Common myeloid progenitor, CD34-positive (primary cell): ENCODE results near the gene CFAP61.

Experiments used
- CTCF ChIA-PET: fragments of 350-600 bp; sonication (Branson Sonifier 250); formaldehyde crosslinking; loops from one replicate; lab custom pipeline; 2021; ENCODE audit warnings: antibody characterized with exemption; lab: Charles Lee
- POLR2A ChIA-PET: fragments of 350-600 bp; sonication (Branson Sonifier 250); formaldehyde crosslinking; loops from one replicate; lab custom pipeline; 2021; ENCODE audit warnings: antibody characterized with exemption; lab: Charles Lee
- DNase-seq, 3 donors: peaks; one replicate each; pipeline versions ENCODE4 v3.0.0 to v3.0.0-alpha.2; 2013
- H3K27ac ChIP-seq, 2 experiments: 1 replicate in 1 of 2; 2 replicates in 1 of 2; pipeline ENCODE4 v1.7.0; 2013; ENCODE audit warnings: inconsistent platforms in 2 of 2, low read length in 2 of 2, mild to moderate bottlenecking in 2 of 2, low read depth in 1 of 2, moderate library complexity in 1 of 2; ENCODE audit not compliant: severe bottlenecking in 2 of 2, insufficient read depth in 1 of 2, poor library complexity in 1 of 2
- H3K27me3 ChIP-seq, 5 experiments: replicated peaks in 2 of 5; 1 replicate in 3 of 5; 2 replicates in 2 of 5; pipeline versions ENCODE4 v1.6.1 to v1.7.0; 2013; ENCODE audit warnings: low read length in 4 of 5, mild to moderate bottlenecking in 2 of 5, moderate library complexity in 2 of 5, inconsistent platforms in 1 of 5; ENCODE audit not compliant: insufficient read depth in 5 of 5, control insufficient read depth in 4 of 5
- H3K36me3 ChIP-seq, 4 experiments: 1 replicate in 2 of 4; 2 replicates in 2 of 4; pipeline versions ENCODE4 v1.6.1 to v1.7.0; 2013; ENCODE audit warnings: low read length in 3 of 4, control low read depth in 1 of 4, mild to moderate bottlenecking in 1 of 4; ENCODE audit not compliant: control insufficient read depth in 4 of 4, insufficient read depth in 4 of 4
- H3K4me1 ChIP-seq, 4 experiments: 1 replicate in 3 of 4; 2 replicates in 1 of 4; pipeline versions ENCODE4 v1.6.1 to v1.7.1; 2013; ENCODE audit warnings: low read length in 3 of 4, mild to moderate bottlenecking in 3 of 4, control low read depth in 1 of 4, inconsistent platforms in 1 of 4, moderate library complexity in 1 of 4; ENCODE audit not compliant: control insufficient read depth in 4 of 4, insufficient read depth in 4 of 4; ENCODE audit errors: control extremely low read depth in 1 of 4
- H3K4me3 ChIP-seq, 7 experiments: 1 replicate in 4 of 7; 2 replicates in 3 of 7; pipeline versions ENCODE4 v1.5.1 to v1.7.0; 2013; ENCODE audit warnings: mild to moderate bottlenecking in 7 of 7, low read length in 6 of 7, moderate library complexity in 6 of 7, inconsistent platforms in 2 of 7, low read depth in 2 of 7, control low read depth in 1 of 7; ENCODE audit not compliant: insufficient read depth in 4 of 7, control insufficient read depth in 1 of 7; ENCODE audit errors: extremely low read depth in 1 of 7
- H3K9me3 ChIP-seq, 5 experiments: 1 replicate in 4 of 5; 2 replicates in 1 of 5; pipeline versions ENCODE4 v1.6.1 to v1.7.1; 2013; ENCODE audit warnings: low read length in 4 of 5, mild to moderate bottlenecking in 2 of 5, inconsistent platforms in 1 of 5, low read depth in 1 of 5, moderate library complexity in 1 of 5; ENCODE audit not compliant: control insufficient read depth in 4 of 5, insufficient read depth in 2 of 5; ENCODE audit errors: control extremely low read depth in 1 of 5
- WGBS: methylation state at CpG from one replicate; pipeline ENCODE4 v1.1.5; 2013; ENCODE audit not compliant: insufficient coverage; 5-methylcytosine and 5-hydroxymethylcytosine counted together

CFAP61 gene

DNA sequence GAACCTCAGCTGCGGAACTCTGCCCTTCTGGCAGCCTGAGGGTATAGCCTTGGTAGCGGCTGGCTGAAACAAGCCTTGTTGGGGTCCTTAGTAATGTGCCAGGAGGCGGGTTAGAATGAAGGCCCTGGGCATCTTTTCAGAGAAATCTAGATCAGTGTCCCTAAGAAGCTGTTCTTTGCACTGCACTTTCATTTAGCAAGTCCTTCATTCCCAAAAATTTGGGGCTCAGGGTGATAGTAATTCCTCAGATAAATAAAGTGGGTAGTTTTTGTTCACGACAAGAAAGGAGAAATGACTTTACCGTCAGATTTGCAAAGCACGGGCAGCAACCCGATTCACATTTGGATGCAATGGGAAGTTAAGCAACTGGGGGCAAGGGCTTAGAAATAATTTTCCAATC, 318.8 kb downstream of the CFAP61 start:
- 17% methylated on average over 6 of the region's 7 CpGs for WGBS
- no peak overlapping the region for H3K4me3 ChIP-seq
- ChIA-PET CTCF (interaction anchor here (0.7 to 1.8 kb wide), 4 partner anchors 11 to 521 kb away, joined by 3 to 4 read pairs (median 4); no protein-coding TSS in a partner anchor), POLR2A (interaction anchor here (1.3 kb wide), 1 partner anchor 8 kb away, joined by 5 read pairs; no protein-coding TSS in a partner anchor)
- H3K27ac ChIP-seq: no peak overlapping the region
- peak in 1 of 3 donors; percentile 34 for DNase-seq
- H3K36me3 ChIP-seq: no peaks in the 10 kb centered on the region
- H3K4me1 ChIP-seq: peaks cover 0 to 32% (median 25%) of the 10 kb centered on the region in 4 experiments
- no peaks in the 10 kb centered on the region for H3K9me3 ChIP-seq
- peaks cover 22 to 96% (median 54%) of the 10 kb centered on the region in 5 experiments for H3K27me3 ChIP-seq

DNA sequence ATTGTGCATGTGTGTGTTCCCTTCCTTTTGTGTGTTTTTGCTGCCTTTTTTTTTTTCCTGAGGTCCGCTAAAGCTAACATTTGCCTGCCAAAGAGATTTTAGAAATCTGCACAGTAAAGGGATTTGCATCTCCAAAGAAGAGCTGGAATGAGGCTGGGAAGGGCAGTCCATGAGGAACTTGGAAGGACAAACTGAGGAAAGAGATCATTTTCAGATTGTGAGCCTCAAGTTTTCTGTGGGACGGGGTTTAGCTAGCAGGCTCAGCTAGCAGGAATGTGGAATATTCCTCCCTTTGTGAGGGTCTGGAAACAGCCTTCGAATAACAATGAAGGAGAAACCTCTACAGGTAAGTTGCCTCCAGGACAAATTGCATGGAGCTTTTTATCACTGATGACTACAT, 319.3 kb downstream of the CFAP61 start:
- no peak for DNase-seq
- no peak overlapping the region for H3K27ac ChIP-seq
- H3K9me3 ChIP-seq: no peaks in the 10 kb centered on the region
- H3K36me3 ChIP-seq: no peaks in the 10 kb centered on the region
- 40% methylated on average over 1 of the region's 3 CpGs for WGBS
- ChIA-PET CTCF (interaction anchor here (0.7 to 1.8 kb wide), 3 partner anchors 12 to 522 kb away, joined by 3 to 4 read pairs (median 4); no protein-coding TSS in a partner anchor), POLR2A (interaction anchor here (0.6 to 1.3 kb wide), 2 partner anchors 9 to 181 kb away, joined by 3 to 5 read pairs; no protein-coding TSS in a partner anchor)
- H3K27me3 ChIP-seq: peaks cover 22 to 92% (median 53%) of the 10 kb centered on the region in 5 experiments
- H3K4me3 ChIP-seq: no peak overlapping the region
- peaks cover 0 to 30% (median 25%) of the 10 kb centered on the region in 4 experiments for H3K4me1 ChIP-seq

DNA sequence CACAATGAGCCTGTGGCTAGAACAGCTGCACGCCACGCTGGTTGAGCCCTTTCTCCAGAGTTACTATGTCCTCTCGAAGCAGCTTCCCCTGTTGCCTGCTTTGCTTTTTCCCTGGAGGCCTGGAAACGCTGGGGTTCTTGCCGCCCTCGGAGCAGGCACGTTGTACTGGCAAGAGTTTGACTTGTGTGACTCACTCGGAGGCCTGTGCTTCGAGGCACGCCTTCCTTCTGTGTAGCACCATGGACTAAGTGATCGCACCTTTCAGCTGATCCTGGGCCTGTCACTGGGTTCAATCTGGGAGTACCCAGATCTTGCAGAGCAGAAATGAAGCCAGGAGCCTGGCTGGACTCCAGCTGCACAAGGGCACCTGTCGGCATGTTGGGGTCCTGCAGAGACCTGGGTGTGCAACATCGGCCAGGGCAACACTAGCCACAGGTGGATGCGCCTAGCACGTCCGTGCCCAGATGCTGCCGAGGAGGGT, 320.8 kb downstream of the CFAP61 start:
- no peak overlapping the region for H3K4me3 ChIP-seq
- CTCF ChIA-PET: no interaction called here
- WGBS: 55% methylated on average over 12 of the region's 17 CpGs

DNA sequence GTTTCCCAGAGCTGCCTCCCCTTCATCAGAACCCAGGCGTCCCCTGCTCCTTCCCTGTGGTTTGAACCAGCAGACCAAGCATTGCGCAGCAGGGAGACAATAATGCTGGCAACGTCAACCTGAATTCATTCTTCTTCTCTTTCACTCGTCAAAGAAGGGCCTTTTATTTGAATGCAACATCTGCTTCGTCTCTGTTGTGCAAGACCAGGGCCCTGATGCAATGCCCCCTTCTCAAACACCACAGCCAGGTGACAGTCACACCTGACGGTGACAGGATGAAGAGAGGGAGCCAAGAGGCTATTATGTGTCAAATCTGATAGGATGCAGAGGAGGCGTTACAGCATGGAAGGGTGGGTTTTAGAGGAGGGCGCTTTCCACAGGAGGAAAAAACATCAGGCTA, 323.5 kb downstream of the CFAP61 start:
- 79% methylated on average over 7 of the region's 8 CpGs for WGBS
- ChIA-PET POLR2A (no interaction called here), CTCF (no interaction called here)
- Histone ChIP-seq H3K36me3 (no peaks in the 10 kb centered on the region), H3K9me3 (peaks cover 0 to 5% (median 3%) of the 10 kb centered on the region in 5 experiments), H3K27me3 (peaks cover 22 to 54% (median 37%) of the 10 kb centered on the region in 5 experiments), H3K4me3 (no peak overlapping the region), H3K4me1 (no peaks in the 10 kb centered on the region), H3K27ac (no peak overlapping the region)
- no peak for DNase-seq

More for the DNA sequence above, 320.8 kb downstream of the CFAP61 start:
- POLR2A ChIA-PET: no interaction called here
- H3K27ac ChIP-seq: no peak overlapping the region
- H3K27me3 ChIP-seq: peaks cover 22 to 77% (median 51%) of the 10 kb centered on the region in 5 experiments
- peaks cover 0 to 17% (median 14%) of the 10 kb centered on the region in 4 experiments for H3K4me1 ChIP-seq
- H3K9me3 ChIP-seq: no peaks in the 10 kb centered on the region
- no peak for DNase-seq
- H3K36me3 ChIP-seq: no peaks in the 10 kb centered on the region

DNA sequence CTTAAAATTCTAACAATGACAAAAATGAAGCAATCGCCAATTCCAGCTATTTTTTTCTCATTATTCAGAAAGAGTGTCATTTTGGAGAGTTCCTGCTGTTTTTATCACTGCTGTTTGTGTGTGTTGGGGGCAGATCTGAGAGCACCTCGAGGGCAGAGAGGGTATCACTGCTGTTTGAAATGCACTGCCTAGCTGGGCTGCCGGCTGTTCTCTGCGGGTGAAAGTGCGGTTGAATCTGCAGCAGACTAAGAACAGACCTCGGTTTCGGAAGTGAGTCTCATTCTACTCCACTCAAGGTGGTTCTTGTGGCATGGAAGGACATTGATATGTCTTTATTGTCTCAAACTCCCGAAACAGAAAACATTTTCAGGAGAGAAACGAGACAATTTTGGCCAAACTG, 333.9 kb downstream of the CFAP61 start:
- no peak for DNase-seq
- peaks cover 0 to 13% (median 5%) of the 10 kb centered on the region in 4 experiments for H3K36me3 ChIP-seq
- WGBS: 80% methylated on average over 8 of the region's 9 CpGs
- POLR2A ChIA-PET: no interaction called here
- H3K27me3 ChIP-seq: peaks cover 0 to 10% (median 4%) of the 10 kb centered on the region in 5 experiments
- no peaks in the 10 kb centered on the region for H3K4me1 ChIP-seq
- CTCF ChIA-PET: no interaction called here
- no peak overlapping the region for H3K27ac ChIP-seq
- no peak overlapping the region for H3K4me3 ChIP-seq
- H3K9me3 ChIP-seq: peaks cover 0 to 1% (median 0%) of the 10 kb centered on the region in 5 experiments

DNA sequence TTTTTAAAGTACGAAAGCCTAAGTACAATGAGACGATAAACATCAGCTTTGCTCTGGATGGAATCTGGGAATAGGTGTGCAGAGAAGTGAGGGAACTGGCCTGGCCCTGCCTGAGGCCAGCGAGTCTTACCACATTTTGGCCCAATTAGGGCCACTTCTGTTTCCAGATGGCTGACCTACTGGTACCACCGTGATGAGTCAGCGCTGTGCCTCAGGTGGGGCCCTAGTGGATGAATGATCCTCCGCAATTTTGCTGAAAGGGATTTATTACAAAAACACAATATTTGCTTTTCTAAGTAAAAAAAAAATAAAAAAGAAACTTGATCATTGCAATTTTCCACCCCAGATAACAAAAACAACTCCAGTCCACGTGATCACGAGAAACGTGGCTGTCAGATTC, 338.1 kb downstream of the CFAP61 start:
- Histone ChIP-seq H3K36me3 (peaks cover 0 to 37% (median 16%) of the 10 kb centered on the region in 4 experiments), H3K27ac (no peak overlapping the region), H3K4me1 (peaks cover 3 to 20% (median 17%) of the 10 kb centered on the region in 4 experiments), H3K9me3 (no peaks in the 10 kb centered on the region), H3K27me3 (peaks cover 0 to 4% (median 0%) of the 10 kb centered on the region in 5 experiments), H3K4me3 (no peak overlapping the region)
- CTCF ChIA-PET: no interaction called here
- DNase-seq: no peak
- 100% methylated on average over 4 of the region's 9 CpGs for WGBS
- POLR2A ChIA-PET: no interaction called here

DNA sequence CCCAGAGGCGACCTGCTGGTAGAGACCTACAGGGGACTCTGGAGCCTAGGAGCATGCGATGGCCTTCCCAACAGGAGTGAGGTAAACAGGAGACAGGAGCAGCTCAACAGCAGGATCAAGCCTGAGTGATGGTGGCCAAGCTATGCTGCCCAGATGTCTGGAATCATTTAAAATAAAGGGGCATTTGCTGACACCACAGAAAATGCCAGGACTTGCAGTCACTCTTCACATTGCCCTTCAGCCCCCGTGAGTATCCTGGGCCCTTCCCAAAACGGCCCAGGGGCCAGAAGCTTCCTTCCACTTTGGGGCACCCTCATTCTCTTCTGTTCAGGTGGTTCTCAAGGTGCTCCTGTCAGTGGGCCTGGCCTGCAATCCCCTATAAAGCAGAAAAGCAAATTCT, 338.8 kb downstream of the CFAP61 start:
- Histone ChIP-seq H3K9me3 (no peaks in the 10 kb centered on the region), H3K27me3 (no peaks in the 10 kb centered on the region), H3K4me3 (no peak overlapping the region), H3K27ac (no peak overlapping the region), H3K4me1 (peaks cover 3 to 20% (median 17%) of the 10 kb centered on the region in 4 experiments), H3K36me3 (peaks cover 0 to 44% (median 23%) of the 10 kb centered on the region in 4 experiments)
- DNase-seq: no peak
- ChIA-PET CTCF (no interaction called here), POLR2A (no interaction called here)
- 96% methylated on average over 4 of the region's 4 CpGs for WGBS
